Endothelial cell of umbilical vein (primary cell): ENCODE measurements around the gene CGNL1. TPM values are rescaled to one million over a fixed set of nuclear protein-coding genes. Genes with fewer than 3 reads are reported as not detected.

Source experiments
- BruUV-seq: library from RNA; stranded (reverse); fragments of 400-500 nt; replicated peaks from 2 replicates; lab custom pipeline; 2021; lab: Mats Ljungman, UMichigan
- CTCF ChIA-PET: fragments of 300-600, 350-600 bp; sonication (Branson Sonifier 250); formaldehyde crosslinking; loops from one replicate; lab custom pipeline; 2021; ENCODE audit warnings: antibody characterized with exemption, inconsistent platforms; lab: Charles Lee
- POLR2A ChIA-PET: fragments of 300-600, 350-600 bp; sonication (Branson Sonifier 250); formaldehyde crosslinking; loops from one replicate; lab custom pipeline; 2021; ENCODE audit warnings: antibody characterized with exemption, inconsistent platforms; lab: Charles Lee
- DNase-seq: peaks from one replicate; pipeline ENCODE4 v3.0.0-alpha.2; 2011; ENCODE audit warnings: low read depth, low spot score
- FAIRE-seq: peaks from 2 replicates; lab custom pipeline; 2011; peaks lifted over from hg19 to GRCh38; lab: Jason Lieb, UNC
- H2AFZ ChIP-seq: 2 replicates; pipeline ENCODE4 v1.6.0; 2012; ENCODE audit warnings: low read depth, low read length, control low read depth, inconsistent platforms
- H3K27ac ChIP-seq: 2 replicates; pipeline ENCODE4 v1.5.1; 2011; ENCODE audit warnings: low read depth, mild to moderate bottlenecking, control low read depth, low read length, moderate library complexity; ENCODE audit not compliant: insufficient read depth
- H3K27me3 ChIP-seq, 2 experiments: 2 replicates each; pipeline versions ENCODE4 v1.6.0 to v1.6.1; 2011; ENCODE audit warnings: low read length in 2 of 2, mixed read lengths in 1 of 2; ENCODE audit not compliant: control insufficient read depth in 2 of 2, insufficient read depth in 2 of 2
- H3K36me3 ChIP-seq, 2 experiments: 2 replicates in 1 of 2; 3 replicates in 1 of 2; pipeline ENCODE4 v1.5.1; 2011; ENCODE audit warnings: low read length in 2 of 2, mild to moderate bottlenecking in 1 of 2, moderate library complexity in 1 of 2; ENCODE audit not compliant: control insufficient read depth in 2 of 2, insufficient read depth in 2 of 2; ENCODE audit errors: extremely low read depth in 1 of 2
- H3K4me1 ChIP-seq: 3 replicates; pipeline ENCODE4 v1.5.1; 2011; ENCODE audit warnings: mild to moderate bottlenecking, low read length; ENCODE audit not compliant: control insufficient read depth, insufficient read depth; ENCODE audit errors: extremely low read depth
- H3K4me2 ChIP-seq: 2 replicates; pipeline ENCODE4 v1.6.1; 2011; ENCODE audit warnings: low read length, control low read depth, mixed read lengths; ENCODE audit not compliant: insufficient read depth
- H3K4me3 ChIP-seq, 3 experiments: fragments of 200-600 bp in 1 of 3; sonication (generic), shearing (Covaris generic) in 1 of 3; replicated peaks in 1 of 3; 2 replicates each; pipeline ENCODE4 v1.5.1; 2011 to 2016; ENCODE audit warnings: control low read depth in 3 of 3, low read length in 3 of 3, mild to moderate bottlenecking in 2 of 3, inconsistent platforms in 1 of 3, low read depth in 1 of 3, moderate library complexity in 1 of 3; ENCODE audit not compliant: insufficient read depth in 1 of 3
- H3K79me2 ChIP-seq: 2 replicates; pipeline ENCODE4 v1.6.0; 2012; ENCODE audit warnings: low read length, inconsistent platforms; ENCODE audit not compliant: control insufficient read depth, insufficient read depth
- H3K9ac ChIP-seq: replicated peaks from 2 replicates; pipeline ENCODE3; 2011; ENCODE audit warnings: low read length, control low read depth; ENCODE audit not compliant: insufficient read depth; ENCODE audit errors: extremely low read depth
- H3K9me1 ChIP-seq: replicated peaks from 3 replicates; pipeline ENCODE4 v1.6.0; 2011; ENCODE audit warnings: mild to moderate bottlenecking, low read length; ENCODE audit not compliant: control insufficient read depth, insufficient read depth; ENCODE audit errors: extremely low read depth
- H3K9me3 ChIP-seq: replicated peaks from 2 replicates; pipeline ENCODE4 v1.5.1; 2012; ENCODE audit warnings: low read length, inconsistent platforms; ENCODE audit not compliant: control insufficient read depth, insufficient read depth
- H4K20me1 ChIP-seq: replicated peaks from 2 replicates; pipeline ENCODE3; 2011; ENCODE audit warnings: mild to moderate bottlenecking, low read length; ENCODE audit not compliant: control insufficient read depth, insufficient read depth; ENCODE audit errors: extremely low read depth
- EZH2 ChIP-seq: IDR thresholded peaks from 2 replicates; pipeline ENCODE4 v1.6.1; 2012; ENCODE audit warnings: borderline replicate concordance, low read depth, mild to moderate bottlenecking, moderate library complexity, low read length, inconsistent platforms; ENCODE audit not compliant: severe bottlenecking
- FOS ChIP-seq: IDR thresholded peaks from 2 replicates; pipeline ENCODE4 v1.6.1; 2011; ENCODE audit warnings: mild to moderate bottlenecking, low read length, moderate library complexity, borderline replicate concordance; ENCODE audit not compliant: insufficient read depth
- GATA2 ChIP-seq: IDR thresholded peaks from 2 replicates; pipeline ENCODE4 v1.7.0; 2011; ENCODE audit warnings: low read depth, mild to moderate bottlenecking, moderate library complexity, mixed read lengths, low read length; ENCODE audit not compliant: insufficient read length, insufficient read depth
- JUN ChIP-seq: IDR thresholded peaks from 2 replicates; pipeline ENCODE4 v1.6.1; 2011; ENCODE audit warnings: borderline replicate concordance, low read depth; ENCODE audit not compliant: insufficient read length, insufficient read depth
- MYC ChIP-seq: IDR thresholded peaks from one replicate; pipeline ENCODE4 v1.6.1; 2011; ENCODE audit warnings: mild to moderate bottlenecking, low read depth, low read length
- POLR2A ChIP-seq: IDR thresholded peaks from 2 replicates; pipeline ENCODE4 v1.6.1; 2012; ENCODE audit warnings: low read depth, mild to moderate bottlenecking, control low read depth, low read length
- POLR2AphosphoS5 ChIP-seq: IDR thresholded peaks from 2 replicates; pipeline ENCODE4 v1.6.1; 2012; ENCODE audit warnings: low read depth, mild to moderate bottlenecking, control low read depth, low read length, moderate library complexity; ENCODE audit not compliant: insufficient read depth
- dilution Hi-C: fragments of 300-500 bp; cut with MboI; formaldehyde crosslinking; loops from one replicate; pipeline ENCODE4 v1.15.0; 2019; ENCODE audit warnings: low sequenced_read_pairs; ENCODE audit not compliant: extremely low pct_ligation_motif_present
- intact Hi-C: fragments of 100-400 bp; cut with micrococcal nuclease; formaldehyde crosslinking; loops from one replicate; pipeline ENCODE4 v1.10.0; 2022
- polyA plus RNA-seq, 4 experiments: library from polyadenylated mRNA; depleted of rRNA in 3 of 4; stranded (reverse) in 3 of 4; unstranded in 1 of 4; fragments of >200 nt; gene quantifications; 2 replicates each; pipeline versions ENCODE4 v1.2.1 to v1.2.3, GENCODE V29; 2011 to 2012; ENCODE audit warnings: missing spikeins in 1 of 4
- total RNA-seq: library from RNA; stranded (reverse); gene quantifications from 2 replicates; pipeline ENCODE4 v1.2.3, GENCODE V29; 2021
- TF ChIP-seq, protein P1 (sequence below): IDR thresholded peaks from 2 replicates; pipeline ENCODE4 v1.6.1; 2011; ENCODE audit not compliant: insufficient read depth, insufficient read length
- TF ChIP-seq, protein P2 (sequence below), 2 donors: IDR thresholded peaks; 1 replicate in 1 of 2; 2 replicates in 1 of 2; pipeline ENCODE4 v1.5.1; 2011; ENCODE audit warnings: low read length in 2 of 2, mild to moderate bottlenecking in 2 of 2, moderate library complexity in 2 of 2, control low read depth in 1 of 2, inconsistent platforms in 1 of 2, low read depth in 1 of 2; ENCODE audit not compliant: insufficient read depth in 1 of 2; ENCODE audit errors: extremely low read depth in 1 of 2

CGNL1 gene
- total and polyA plus RNA-seq, 2 donors (not counting 3 experiments of a cell fraction or from before 2014, with no cell fraction given) = 6.9 to 27.1 TPM

- H3K27ac ChIP-seq = no peak overlapping the region
- ChIA-PET POLR2A (no interaction called here), CTCF (interaction anchor here (1.0 to 1.4 kb wide), 3 partner anchors 13 to 95 kb away, joined by 3 to 5 read pairs (median 4); no protein-coding TSS in a partner anchor)
- H3K27me3 ChIP-seq = no peaks in the 10 kb centered on the region
- H3K36me3 ChIP-seq = no peaks in the 10 kb centered on the region
- no peaks in the 10 kb centered on the region for H3K9me3 ChIP-seq
- peak overlapping the region; percentile 27 for H3K9ac ChIP-seq
- peak overlapping the region; percentile 23 for H3K4me2 ChIP-seq
- FAIRE-seq (peak; percentile 79), DNase-seq (peak; percentile 75)
- no peaks in the 10 kb centered on the region for H3K79me2 ChIP-seq
- peak overlapping the region; percentile 75 for H2AFZ ChIP-seq
- TF ChIP-seq MYC = no peak
- TF ChIP-seq, protein P1, sequence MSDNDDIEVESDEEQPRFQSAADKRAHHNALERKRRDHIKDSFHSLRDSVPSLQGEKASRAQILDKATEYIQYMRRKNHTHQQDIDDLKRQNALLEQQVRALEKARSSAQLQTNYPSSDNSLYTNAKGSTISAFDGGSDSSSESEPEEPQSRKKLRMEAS = no peak
- TF ChIP-seq POLR2A = no peak
- TF ChIP-seq EZH2 = no peak
- TF ChIP-seq JUN = no peak
- TF ChIP-seq, protein P2, sequence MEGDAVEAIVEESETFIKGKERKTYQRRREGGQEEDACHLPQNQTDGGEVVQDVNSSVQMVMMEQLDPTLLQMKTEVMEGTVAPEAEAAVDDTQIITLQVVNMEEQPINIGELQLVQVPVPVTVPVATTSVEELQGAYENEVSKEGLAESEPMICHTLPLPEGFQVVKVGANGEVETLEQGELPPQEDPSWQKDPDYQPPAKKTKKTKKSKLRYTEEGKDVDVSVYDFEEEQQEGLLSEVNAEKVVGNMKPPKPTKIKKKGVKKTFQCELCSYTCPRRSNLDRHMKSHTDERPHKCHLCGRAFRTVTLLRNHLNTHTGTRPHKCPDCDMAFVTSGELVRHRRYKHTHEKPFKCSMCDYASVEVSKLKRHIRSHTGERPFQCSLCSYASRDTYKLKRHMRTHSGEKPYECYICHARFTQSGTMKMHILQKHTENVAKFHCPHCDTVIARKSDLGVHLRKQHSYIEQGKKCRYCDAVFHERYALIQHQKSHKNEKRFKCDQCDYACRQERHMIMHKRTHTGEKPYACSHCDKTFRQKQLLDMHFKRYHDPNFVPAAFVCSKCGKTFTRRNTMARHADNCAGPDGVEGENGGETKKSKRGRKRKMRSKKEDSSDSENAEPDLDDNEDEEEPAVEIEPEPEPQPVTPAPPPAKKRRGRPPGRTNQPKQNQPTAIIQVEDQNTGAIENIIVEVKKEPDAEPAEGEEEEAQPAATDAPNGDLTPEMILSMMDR (IDR thresholded peaks at IDR 0.05; ENCODE audit: extremely low read depth in 1 of 2, insufficient read depth in 1 of 2, low read depth in 1 of 2, low read length in 2 of 2) = no peak
- TF ChIP-seq POLR2AphosphoS5 = no peak
- TF ChIP-seq GATA2 = no peak
- TF ChIP-seq FOS = no peak
- BruUV-seq = no TSS peak
- H3K4me3 ChIP-seq = no peak overlapping the region
- peaks cover 9% of the 10 kb centered on the region for H3K4me1 ChIP-seq
- intact Hi-C loops = no loop called here
- H4K20me1 ChIP-seq = no peaks in the 10 kb centered on the region
- H3K9me1 ChIP-seq = no peaks in the 10 kb centered on the region
- dilution Hi-C loops = no loop called here
Observed at GRCh38 chr15:57432141-57432741, 55.9 kb downstream of the CGNL1 start.
